GM23338 (cell line): ENCODE results near the gene DUSP10. TPM values are rescaled to one million over a fixed set of nuclear protein-coding genes. Genes with fewer than 3 reads are reported as not detected.

Experiments used
- ATAC-seq: fragments of 200-7000 bp; cut with Tn5 transposase; 3 replicates; pipeline ENCODE4 v1.9.1; 2020
- DNase-seq: peaks from one replicate; pipeline ENCODE4 v3.0.0-alpha.2; 2015; ENCODE audit warnings: low spot score
- H2AFZ ChIP-seq: fragments of 200-600 bp; sonication (generic); 2 replicates; pipeline ENCODE4 v1.8.0; 2016; ENCODE audit warnings: antibody characterized with exemption, mild to moderate bottlenecking, moderate library complexity
- H3F3A ChIP-seq: fragments of 200-600 bp; sonication (generic); replicated peaks from 2 replicates; pipeline ENCODE4 v1.8.0; 2017; ENCODE audit warnings: antibody characterized with exemption, mixed run types, low read depth
- H3K27ac ChIP-seq: fragments of 200-600 bp; sonication (generic); 2 replicates; pipeline ENCODE4 v1.6.1; 2016; ENCODE audit warnings: low read depth
- H3K27me3 ChIP-seq: fragments of 200-600 bp; sonication (generic); 2 replicates; pipeline ENCODE4 v1.8.0; 2016; ENCODE audit warnings: mild to moderate bottlenecking, mixed run types, moderate library complexity; ENCODE audit not compliant: insufficient read depth
- H3K36me3 ChIP-seq: fragments of 200-600 bp; sonication (generic); 2 replicates; pipeline ENCODE4 v1.8.0; 2016; ENCODE audit warnings: mild to moderate bottlenecking; ENCODE audit not compliant: insufficient read depth
- H3K4me1 ChIP-seq: fragments of 200-600 bp; sonication (generic); 2 replicates; pipeline ENCODE4 v1.8.0; 2016; ENCODE audit warnings: mild to moderate bottlenecking, moderate library complexity; ENCODE audit not compliant: insufficient read depth
- H3K4me2 ChIP-seq: fragments of 200-600 bp; sonication (generic); 2 replicates; pipeline ENCODE4 v1.7.1; 2017; ENCODE audit warnings: mixed run types
- H3K4me3 ChIP-seq: fragments of 200-600 bp; sonication (generic); 2 replicates; pipeline ENCODE4 v1.6.1; 2016; ENCODE audit warnings: mixed run types
- H3K79me2 ChIP-seq: fragments of 200-600 bp; sonication (generic); replicated peaks from 2 replicates; pipeline ENCODE4 v1.8.0; 2017; ENCODE audit warnings: mild to moderate bottlenecking; ENCODE audit not compliant: insufficient read depth
- H3K9me2 ChIP-seq: fragments of 200-600 bp; sonication (generic); 2 replicates; pipeline ENCODE4 v1.8.0; 2017; ENCODE audit not compliant: insufficient read depth
- H4K20me1 ChIP-seq: fragments of 200-600 bp; sonication (generic); replicated peaks from 2 replicates; pipeline ENCODE4 v1.8.0; 2017; ENCODE audit warnings: mild to moderate bottlenecking; ENCODE audit not compliant: insufficient read depth
- H3K27ac Mint-ChIP-seq: 2 replicates; pipeline ENCODE4 v1.8.0; 2020; ENCODE audit warnings: inconsistent platforms, mild to moderate bottlenecking, moderate library complexity, mixed read lengths
- H3K27me3 Mint-ChIP-seq: 3 replicates; pipeline ENCODE4 v1.8.0; 2022; ENCODE audit warnings: low read depth, mild to moderate bottlenecking, moderate library complexity, mixed read lengths, inconsistent platforms; ENCODE audit not compliant: insufficient read depth, poor library complexity
- H3K36me3 Mint-ChIP-seq: 3 replicates; pipeline ENCODE4 v1.8.0; 2021; ENCODE audit warnings: low read depth, mild to moderate bottlenecking, inconsistent platforms, moderate library complexity, mixed read lengths
- H3K4me1 Mint-ChIP-seq: 3 replicates; pipeline ENCODE4 v1.8.0; 2020; ENCODE audit warnings: mild to moderate bottlenecking, inconsistent platforms, mixed read lengths
- H3K4me3 Mint-ChIP-seq: 3 replicates; pipeline ENCODE4 v1.8.0; 2021; ENCODE audit warnings: moderate library complexity, mild to moderate bottlenecking, inconsistent platforms, mixed read lengths
- H3K9me3 Mint-ChIP-seq: 3 replicates; pipeline ENCODE4 v1.8.0; 2020; ENCODE audit warnings: moderate library complexity, mild to moderate bottlenecking, inconsistent platforms, mixed read lengths
- CTCF ChIP-seq, 2 experiments: fragments of 200-600 bp in 1 of 2; sonication (generic) in 1 of 2; conservative IDR thresholded peaks; 2 replicates each; pipeline versions ENCODE4 v1.5.1 to v1.6.1; 2016 to 2017; ENCODE audit warnings: antibody characterized with exemption in 2 of 2, low read depth in 2 of 2, mild to moderate bottlenecking in 2 of 2, moderate library complexity in 1 of 2
- ETS1 ChIP-seq: IDR thresholded peaks from 2 replicates; pipeline ENCODE4 v1.6.1; 2016; ENCODE audit warnings: antibody characterized with exemption
- JUNB ChIP-seq: IDR thresholded peaks from one replicate; pipeline ENCODE4 v1.6.1; 2016; ENCODE audit warnings: antibody characterized with exemption; ENCODE audit not compliant: unreplicated experiment
- ZNF114 ChIP-seq: fragments of 250-450 bp; sonication (Bioruptor Pico); IDR thresholded peaks from 2 replicates; pipeline ENCODE4 v1.5.0; 2020; ENCODE audit warnings: mild to moderate bottlenecking, moderate library complexity
- ZNF462 ChIP-seq: fragments of 250-450 bp; sonication (Bioruptor Pico); IDR thresholded peaks from 2 replicates; pipeline ENCODE4 v1.5.0; 2020; ENCODE audit warnings: mild to moderate bottlenecking, moderate library complexity
- polyA plus RNA-seq: library from polyadenylated mRNA; unstranded; fragments of >200 nt; fragmentation: Nextera tagmentation; extraction: Ambion mirVana; gene quantifications from 2 replicates; pipeline ENCODE4 v1.2.1, GENCODE V29; 2016
- total RNA-seq: library from RNA; depleted of rRNA; stranded (reverse); fragments of >200 nt; shearing (Covaris generic); gene quantifications from 2 replicates; pipeline ENCODE4 v1.2.3, GENCODE V29; 2014

The DUSP10 gene
- total and polyA plus RNA-seq, 2 experiments from 2014 or later, result 1.5 to 1.6 TPM

- TF ChIP-seq ZNF462 (no peak), ETS1 (no peak), CTCF (conservative IDR thresholded peaks at IDR 0.05; ENCODE audit: low read depth in 2 of 2) (no peak)
Measured at GRCh38 chr1:221678014-221678413, 63.9 kb downstream of the DUSP10 start (continued).

GRCh38 chr1:221675880-221676800 lies 65.7 kb downstream of the DUSP10 start:
- Histone ChIP-seq H3K4me2 (no peak overlapping the region), H3K79me2 (no peaks in the 10 kb centered on the region), H3K4me3 (no peak overlapping the region), H3F3A (no peaks in the 10 kb centered on the region), H3K36me3 (no peaks in the 10 kb centered on the region), H2AFZ (no peak overlapping the region), H3K27ac (no peak overlapping the region), H3K27me3 (no peaks in the 10 kb centered on the region), H3K9me2 (no peaks in the 10 kb centered on the region), H3K4me1 (no peaks in the 10 kb centered on the region), H4K20me1 (no peaks in the 10 kb centered on the region)
- peaks cover 9% of the 10 kb centered on the region; the same call in 2 of the 3 replicates for H3K9me3 Mint-ChIP-seq
- DNase-seq (no peak), ATAC-seq (no peak; the same call in 2 of the 3 replicates)
- H3K4me3 Mint-ChIP-seq, result no peak overlapping the region
- H3K36me3 Mint-ChIP-seq, result peaks cover 10% of the 10 kb centered on the region; the same call in 2 of the 3 replicates
- no peak for TF ChIP-seq ZNF114
- no peak for TF ChIP-seq JUNB
- no peaks in the 10 kb centered on the region for H3K27me3 Mint-ChIP-seq
- no peak overlapping the region for H3K27ac Mint-ChIP-seq
- H3K4me1 Mint-ChIP-seq, result no peaks in the 10 kb centered on the region
